HepG2 (cell line): Measurements from ENCODE around the gene CAPN15. TPM values are rescaled to one million over a fixed set of nuclear protein-coding genes. Genes with fewer than 3 reads are reported as not detected.

Experiments used
- DR1 ChIP-seq: sonication (generic); formaldehyde crosslinking; IDR thresholded peaks from 2 replicates; pipeline ENCODE4 v1.8.0; 2021; ENCODE audit warnings: mild to moderate bottlenecking, missing genetic modification reagents, inconsistent platforms
- MAF1 ChIP-seq: sonication (generic); formaldehyde crosslinking; IDR thresholded peaks from 2 replicates; pipeline ENCODE4 v1.5.0; 2020; ENCODE audit warnings: missing genetic modification reagents, borderline replicate concordance
- MBNL3 ChIP-seq: fragments of 250-450 bp; sonication (Bioruptor Pico); conservative IDR thresholded peaks from 2 replicates; pipeline ENCODE4 v1.8.0; 2022; ENCODE audit warnings: mild to moderate bottlenecking, inconsistent platforms
- MYNN ChIP-seq: sonication (generic); formaldehyde crosslinking; IDR thresholded peaks from 2 replicates; pipeline ENCODE4 v1.4.0; 2020; ENCODE audit warnings: mild to moderate bottlenecking, low read depth, missing genetic modification reagents
- NPAS2 ChIP-seq: sonication (generic); formaldehyde crosslinking; IDR thresholded peaks from 2 replicates; pipeline ENCODE4 v1.8.0; 2022; ENCODE audit warnings: mild to moderate bottlenecking, missing genetic modification reagents, borderline replicate concordance
- POLR2G ChIP-seq: fragments of 200-400 bp; formaldehyde crosslinking; IDR thresholded peaks from 2 replicates; pipeline ENCODE4 v1.6.1; 2018; ENCODE audit warnings: mild to moderate bottlenecking, low read depth, low read length, moderate library complexity
- SOX13 ChIP-seq, 3 experiments: fragments of 450-650 bp in 1 of 3; sonication (generic) in 1 of 3; formaldehyde crosslinking in 1 of 3; IDR thresholded peaks in 2 of 3; conservative IDR thresholded peaks in 1 of 3; 2 replicates each; pipeline versions ENCODE4 v1.5.0 to v1.6.1; 2016 to 2020; ENCODE audit warnings: antibody characterized with exemption in 1 of 3, mild to moderate bottlenecking in 1 of 3, missing compliant biosample characterization in 1 of 3, missing genetic modification reagents in 1 of 3, moderate library complexity in 1 of 3
- SRSF4 ChIP-seq: fragments of 200-400 bp; formaldehyde crosslinking; IDR thresholded peaks from one replicate; pipeline ENCODE4 v1.6.1; 2018; ENCODE audit warnings: mild to moderate bottlenecking, low read depth, low read length, moderate library complexity; ENCODE audit not compliant: poor library complexity, severe bottlenecking
- TBX3 ChIP-seq: fragments of 450-650 bp; IDR thresholded peaks from 2 replicates; pipeline ENCODE4 v1.6.1; 2017; ENCODE audit warnings: antibody characterized with exemption, mild to moderate bottlenecking, inconsistent platforms, borderline replicate concordance
- ZNF180 ChIP-seq: sonication (generic); formaldehyde crosslinking; IDR thresholded peaks from 2 replicates; pipeline ENCODE4 v1.4.0; 2020; ENCODE audit warnings: low read depth, missing genetic modification reagents, borderline replicate concordance
- ZNF224 ChIP-seq: sonication (generic); formaldehyde crosslinking; IDR thresholded peaks from 2 replicates; pipeline ENCODE4 v1.5.0; 2020; ENCODE audit warnings: mild to moderate bottlenecking, missing genetic modification reagents
- ZNF451 ChIP-seq: sonication (generic); formaldehyde crosslinking; IDR thresholded peaks from 2 replicates; pipeline ENCODE4 v1.5.0; 2020; ENCODE audit warnings: mild to moderate bottlenecking, missing genetic modification reagents
- ZNF530 ChIP-seq: sonication (generic); formaldehyde crosslinking; IDR thresholded peaks from 2 replicates; pipeline ENCODE4 v1.5.0; 2020; ENCODE audit warnings: low read depth, mild to moderate bottlenecking, missing genetic modification reagents
- ZNF546 ChIP-seq: sonication (generic); formaldehyde crosslinking; conservative IDR thresholded peaks from 2 replicates; pipeline ENCODE4 v1.8.1; 2023; ENCODE audit warnings: mild to moderate bottlenecking, missing genetic modification reagents
- ZNF570 ChIP-seq: sonication (generic); formaldehyde crosslinking; IDR thresholded peaks from 2 replicates; pipeline ENCODE4 v1.4.0; 2020; ENCODE audit warnings: mild to moderate bottlenecking, missing genetic modification reagents, borderline replicate concordance
- ZNF572 ChIP-seq: sonication (generic); formaldehyde crosslinking; IDR thresholded peaks from 2 replicates; pipeline ENCODE4 v1.5.1; 2020; ENCODE audit warnings: mild to moderate bottlenecking, missing genetic modification reagents
- ZNF598 ChIP-seq: sonication (generic); formaldehyde crosslinking; IDR thresholded peaks from 2 replicates; pipeline ENCODE4 v1.5.1; 2020; ENCODE audit warnings: mild to moderate bottlenecking, missing genetic modification reagents, borderline replicate concordance
- ZNF660 ChIP-seq: sonication (generic); formaldehyde crosslinking; IDR thresholded peaks from 2 replicates; pipeline ENCODE4 v1.5.1; 2020; ENCODE audit warnings: mild to moderate bottlenecking, low read depth, missing genetic modification reagents, borderline replicate concordance
- ZNF724P ChIP-seq: sonication (generic); formaldehyde crosslinking; IDR thresholded peaks from 2 replicates; pipeline ENCODE4 v1.8.0; 2022; ENCODE audit warnings: missing genetic modification reagents, borderline replicate concordance
- ZNF773 ChIP-seq: sonication (generic); formaldehyde crosslinking; IDR thresholded peaks from 2 replicates; pipeline ENCODE4 v1.4.0; 2020; ENCODE audit warnings: missing genetic modification reagents, borderline replicate concordance
- ZNF841 ChIP-seq: sonication (generic); formaldehyde crosslinking; IDR thresholded peaks from 2 replicates; pipeline ENCODE4 v1.8.1; 2023; ENCODE audit warnings: missing genetic modification reagents, borderline replicate concordance
- ZSCAN12 ChIP-seq: sonication (generic); formaldehyde crosslinking; IDR thresholded peaks from 2 replicates; pipeline ENCODE4 v1.9.0; 2021; ENCODE audit warnings: mild to moderate bottlenecking, missing genetic modification reagents
- ZSCAN21 ChIP-seq: sonication (generic); formaldehyde crosslinking; IDR thresholded peaks from 2 replicates; pipeline ENCODE4 v1.8.0; 2022; ENCODE audit warnings: mild to moderate bottlenecking, missing genetic modification reagents, moderate library complexity, borderline replicate concordance
- polyA plus RNA-seq, 8 experiments: library from polyadenylated mRNA; depleted of rRNA in 3 of 8; stranded (reverse) in 7 of 8; unstranded in 1 of 8; fragments of >200 nt; fragmentation: Illumina TruSeq in 4 of 8; extraction: Trizol in 4 of 8; gene quantifications; 2 replicates each; pipeline versions ENCODE4 v1.2.1 to v1.2.3, GENCODE V29; 2011 to 2016; ENCODE audit warnings: low read depth in 4 of 8, missing spikeins in 1 of 8, mixed read lengths in 1 of 8; ENCODE audit not compliant: insufficient read depth in 1 of 8
- total RNA-seq, 5 experiments: library from RNA; depleted of rRNA; stranded (reverse); fragments of >200 nt; fragmentation: Illumina TruSeq; extraction: Trizol; gene quantifications; 2 replicates each; pipeline ENCODE4 v1.2.3, GENCODE V29; 2016; ENCODE audit warnings: low read depth in 1 of 5
- TF ChIP-seq, protein P1 (sequence below): sonication (generic); formaldehyde crosslinking; conservative IDR thresholded peaks from 2 replicates; pipeline ENCODE4 v1.4.0; 2020; ENCODE audit warnings: missing genetic modification reagents
- TF ChIP-seq, protein P2 (sequence below): sonication (generic); formaldehyde crosslinking; IDR thresholded peaks from 2 replicates; pipeline ENCODE4 v1.4.0; 2020; ENCODE audit warnings: missing genetic modification reagents

CAPN15 gene
- total and polyA plus RNA-seq, 2 of the 13 experiments (the other 11 are each of a cell fraction or from before 2014, with no cell fraction given): 14.9 to 24.5 TPM

DNA sequence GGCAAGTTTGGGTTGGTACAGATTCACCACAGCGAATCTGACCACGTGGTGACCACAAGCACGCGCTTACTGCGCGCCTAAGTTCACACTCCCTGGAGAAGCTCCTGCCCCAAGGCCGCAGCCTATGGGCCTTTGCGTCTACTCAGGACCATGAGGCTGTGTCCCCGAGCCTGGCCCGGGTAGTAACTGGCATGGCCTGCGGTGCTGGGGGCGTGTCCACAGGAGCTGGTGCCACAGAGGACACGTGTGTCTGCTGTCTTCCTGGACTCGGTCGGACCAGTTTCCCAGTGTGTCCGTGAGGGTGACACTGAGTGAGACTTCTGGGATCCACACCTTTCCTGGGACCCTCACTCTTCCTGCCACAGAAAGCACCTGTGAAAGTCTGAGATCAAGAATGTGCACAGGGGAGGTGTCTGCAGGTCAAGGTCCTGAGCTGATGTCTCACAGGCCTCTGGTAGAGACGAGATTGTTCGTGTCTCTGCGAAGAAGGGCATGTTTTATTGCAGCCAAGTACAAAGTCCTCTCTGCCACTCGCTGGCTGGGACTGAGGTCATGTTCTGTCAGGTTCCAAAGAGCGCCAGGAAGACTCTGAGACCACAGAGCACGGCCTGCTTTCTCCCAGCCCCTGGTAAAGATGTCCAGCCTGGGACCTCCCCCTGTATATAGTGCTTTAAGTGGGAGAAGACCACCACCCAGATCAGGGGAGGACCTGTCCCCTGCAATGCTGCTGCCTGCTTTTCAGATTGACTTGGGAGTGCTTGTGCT lies 25.2 kb upstream of the CAPN15 start (continued):
- TF ChIP-seq ZNF572 (CRISPR knock-in tag): no peak
- TF ChIP-seq ZSCAN21: peak; percentile 91
- TF ChIP-seq, protein P1, sequence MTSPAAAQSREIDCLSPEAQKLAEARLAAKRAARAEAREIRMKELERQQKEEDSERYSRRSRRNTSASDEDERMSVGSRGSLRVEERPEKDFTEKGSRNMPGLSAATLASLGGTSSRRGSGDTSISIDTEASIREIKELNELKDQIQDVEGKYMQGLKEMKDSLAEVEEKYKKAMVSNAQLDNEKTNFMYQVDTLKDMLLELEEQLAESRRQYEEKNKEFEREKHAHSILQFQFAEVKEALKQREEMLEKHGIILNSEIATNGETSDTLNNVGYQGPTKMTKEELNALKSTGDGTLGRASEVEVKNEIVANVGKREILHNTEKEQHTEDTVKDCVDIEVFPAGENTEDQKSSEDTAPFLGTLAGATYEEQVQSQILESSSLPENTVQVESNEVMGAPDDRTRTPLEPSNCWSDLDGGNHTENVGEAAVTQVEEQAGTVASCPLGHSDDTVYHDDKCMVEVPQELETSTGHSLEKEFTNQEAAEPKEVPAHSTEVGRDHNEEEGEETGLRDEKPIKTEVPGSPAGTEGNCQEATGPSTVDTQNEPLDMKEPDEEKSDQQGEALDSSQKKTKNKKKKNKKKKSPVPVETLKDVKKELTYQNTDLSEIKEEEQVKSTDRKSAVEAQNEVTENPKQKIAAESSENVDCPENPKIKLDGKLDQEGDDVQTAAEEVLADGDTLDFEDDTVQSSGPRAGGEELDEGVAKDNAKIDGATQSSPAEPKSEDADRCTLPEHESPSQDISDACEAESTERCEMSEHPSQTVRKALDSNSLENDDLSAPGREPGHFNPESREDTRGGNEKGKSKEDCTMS (CRISPR knock-in tag): no peak
- no peak for TF ChIP-seq MBNL3
- TF ChIP-seq ZNF570: no peak
- TF ChIP-seq ZNF841 (CRISPR knock-in tag): no peak
- peak; percentile 27; the same call in 1 of the 2 replicates for TF ChIP-seq TBX3
- no peak for TF ChIP-seq SOX13 (IDR thresholded peaks at IDR 0.05)
- peak in 1 of 2 experiments; percentile 59; a peak in 1 of 4 replicates for TF ChIP-seq SOX13 (CRISPR knock-in tag; conservative IDR thresholded peaks at IDR 0.05 in 1 of 2, IDR thresholded peaks at IDR 0.05 in 1 of 2)
- peak; percentile 76; the same call in 1 of the 2 replicates for TF ChIP-seq ZNF724P (CRISPR knock-in tag)
- no peak for TF ChIP-seq NPAS2
- TF ChIP-seq ZNF224 (CRISPR knock-in tag): no peak
- TF ChIP-seq MYNN (CRISPR knock-in tag): no peak; the same call in 1 of the 2 replicates
- TF ChIP-seq DR1: no peak
- no peak for TF ChIP-seq ZSCAN12
- TF ChIP-seq POLR2G: peak; percentile 72
- TF ChIP-seq ZNF773 (CRISPR knock-in tag): no peak
- TF ChIP-seq ZNF598 (CRISPR knock-in tag): no peak
- no peak for TF ChIP-seq ZNF180
- no peak for TF ChIP-seq ZNF546
- TF ChIP-seq MAF1: no peak
- no peak for TF ChIP-seq ZNF530
- no peak; the same call in 1 of the 2 replicates for TF ChIP-seq ZNF451 (CRISPR knock-in tag)
- TF ChIP-seq, protein P2, sequence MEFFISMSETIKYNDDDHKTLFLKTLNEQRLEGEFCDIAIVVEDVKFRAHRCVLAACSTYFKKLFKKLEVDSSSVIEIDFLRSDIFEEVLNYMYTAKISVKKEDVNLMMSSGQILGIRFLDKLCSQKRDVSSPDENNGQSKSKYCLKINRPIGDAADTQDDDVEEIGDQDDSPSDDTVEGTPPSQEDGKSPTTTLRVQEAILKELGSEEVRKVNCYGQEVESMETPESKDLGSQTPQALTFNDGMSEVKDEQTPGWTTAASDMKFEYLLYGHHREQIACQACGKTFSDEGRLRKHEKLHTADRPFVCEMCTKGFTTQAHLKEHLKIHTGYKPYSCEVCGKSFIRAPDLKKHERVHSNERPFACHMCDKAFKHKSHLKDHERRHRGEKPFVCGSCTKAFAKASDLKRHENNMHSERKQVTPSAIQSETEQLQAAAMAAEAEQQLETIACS (CRISPR knock-in tag): no peak; the same call in 1 of the 2 replicates
- TF ChIP-seq SRSF4: no peak
- no peak for TF ChIP-seq ZNF660 (CRISPR knock-in tag)
